GM06990 (cell line): ENCODE measurements around the gene ATP11B.

Experiments
- DNase-seq: peaks from one replicate; pipeline ENCODE4 v3.0.0-alpha.2; 2011; ENCODE audit not compliant: insufficient read length; ENCODE audit errors: extremely low read depth
- H3K27me3 ChIP-seq: replicated peaks from 2 replicates; pipeline ENCODE4 v1.6.0; 2011; ENCODE audit warnings: low read length; ENCODE audit not compliant: control insufficient read depth, insufficient read depth
- H3K36me3 ChIP-seq: 2 replicates; pipeline ENCODE4 v1.5.1; 2011; ENCODE audit warnings: low read length; ENCODE audit not compliant: control insufficient read depth, insufficient read depth
- H3K4me3 ChIP-seq: replicated peaks from 2 replicates; pipeline ENCODE4 v1.5.1; 2011; ENCODE audit warnings: low read depth, mild to moderate bottlenecking, control low read depth, low read length
- TF ChIP-seq, protein P1 (sequence below): IDR thresholded peaks from 2 replicates; pipeline ENCODE4 v1.5.1; 2011; ENCODE audit warnings: low read length, control low read depth, mild to moderate bottlenecking, inconsistent platforms; ENCODE audit not compliant: insufficient read depth, poor library complexity, severe bottlenecking

The ATP11B gene

DNA sequence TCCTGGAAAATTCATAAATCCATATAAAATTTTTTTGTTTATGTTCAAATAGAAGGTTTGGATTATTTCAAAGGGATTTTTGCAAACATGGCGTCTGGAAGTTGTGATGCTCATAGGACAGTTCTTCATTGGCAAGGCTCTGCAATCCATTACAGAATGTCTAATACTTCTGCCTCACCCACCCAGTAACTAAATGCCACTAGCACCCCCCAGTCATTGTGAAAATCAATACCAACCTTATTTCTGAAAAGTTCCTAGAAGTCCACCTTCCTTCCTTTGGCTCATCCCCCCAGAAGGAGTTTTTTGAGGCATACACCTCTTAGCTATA is 17.9 kb downstream of the ATP11B start:
- DNase-seq: no peak
- no peaks in the 10 kb centered on the region for H3K27me3 ChIP-seq
- TF ChIP-seq, protein P1, sequence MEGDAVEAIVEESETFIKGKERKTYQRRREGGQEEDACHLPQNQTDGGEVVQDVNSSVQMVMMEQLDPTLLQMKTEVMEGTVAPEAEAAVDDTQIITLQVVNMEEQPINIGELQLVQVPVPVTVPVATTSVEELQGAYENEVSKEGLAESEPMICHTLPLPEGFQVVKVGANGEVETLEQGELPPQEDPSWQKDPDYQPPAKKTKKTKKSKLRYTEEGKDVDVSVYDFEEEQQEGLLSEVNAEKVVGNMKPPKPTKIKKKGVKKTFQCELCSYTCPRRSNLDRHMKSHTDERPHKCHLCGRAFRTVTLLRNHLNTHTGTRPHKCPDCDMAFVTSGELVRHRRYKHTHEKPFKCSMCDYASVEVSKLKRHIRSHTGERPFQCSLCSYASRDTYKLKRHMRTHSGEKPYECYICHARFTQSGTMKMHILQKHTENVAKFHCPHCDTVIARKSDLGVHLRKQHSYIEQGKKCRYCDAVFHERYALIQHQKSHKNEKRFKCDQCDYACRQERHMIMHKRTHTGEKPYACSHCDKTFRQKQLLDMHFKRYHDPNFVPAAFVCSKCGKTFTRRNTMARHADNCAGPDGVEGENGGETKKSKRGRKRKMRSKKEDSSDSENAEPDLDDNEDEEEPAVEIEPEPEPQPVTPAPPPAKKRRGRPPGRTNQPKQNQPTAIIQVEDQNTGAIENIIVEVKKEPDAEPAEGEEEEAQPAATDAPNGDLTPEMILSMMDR: no peak
- no peak overlapping the region for H3K4me3 ChIP-seq
- H3K36me3 ChIP-seq: no peaks in the 10 kb centered on the region

DNA sequence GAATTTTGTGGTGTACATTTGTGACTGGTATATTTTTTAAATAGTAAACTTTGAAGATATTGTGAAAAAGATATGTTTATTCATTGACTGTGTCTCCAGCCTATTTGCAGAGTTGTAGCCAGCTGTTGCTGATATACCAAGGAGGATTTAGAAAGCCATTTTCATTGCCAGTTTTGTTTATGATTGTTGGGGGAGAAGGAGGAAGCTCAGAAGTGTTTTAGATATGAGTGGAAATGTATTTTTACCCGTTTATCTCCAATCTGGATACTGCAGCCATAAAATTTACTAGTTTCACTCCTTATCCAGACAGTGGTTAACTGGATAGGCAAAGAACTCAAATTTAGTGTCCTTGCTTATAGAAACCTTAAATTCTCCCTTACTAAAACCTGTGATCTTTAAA is 18.8 kb downstream of the ATP11B start:
- TF ChIP-seq, protein P1: no peak
- no peaks in the 10 kb centered on the region for H3K36me3 ChIP-seq
- no peak overlapping the region for H3K4me3 ChIP-seq
- H3K27me3 ChIP-seq: no peaks in the 10 kb centered on the region
- no peak for DNase-seq

DNA sequence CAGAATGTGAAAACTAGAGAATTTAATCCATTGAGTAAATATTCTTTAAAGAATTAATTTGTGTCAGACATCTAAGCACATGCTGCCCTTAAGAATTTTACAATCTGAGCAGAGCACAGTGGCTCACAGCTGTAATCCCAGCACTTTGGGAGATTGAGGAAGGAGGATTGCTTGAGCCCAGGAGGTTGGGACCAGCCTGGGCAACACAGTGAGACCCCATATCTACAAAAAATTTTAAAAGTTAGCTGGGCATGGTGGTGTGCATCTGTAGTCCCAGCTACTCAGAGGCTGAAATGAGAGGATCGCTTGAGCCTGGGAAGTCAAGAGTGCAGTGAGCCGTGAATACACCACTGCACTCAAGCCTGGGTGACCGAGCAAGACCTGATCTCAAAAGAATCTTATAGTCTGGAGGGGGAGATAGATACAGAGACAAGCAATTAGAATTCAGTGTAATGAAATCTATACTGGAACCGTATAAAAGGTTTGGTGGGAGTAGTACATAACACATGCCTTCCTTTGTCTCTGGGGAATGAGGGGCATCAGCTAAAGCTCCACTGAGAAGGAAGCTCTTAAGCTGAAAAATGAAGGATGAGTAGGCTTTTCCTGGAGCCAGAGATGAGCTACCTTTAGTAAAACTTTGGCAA is 21.2 kb downstream of the ATP11B start:
- TF ChIP-seq, protein P1: no peak
- Histone ChIP-seq H3K27me3 (no peaks in the 10 kb centered on the region), H3K36me3 (no peaks in the 10 kb centered on the region), H3K4me3 (no peak overlapping the region)
- DNase-seq: no peak

DNA sequence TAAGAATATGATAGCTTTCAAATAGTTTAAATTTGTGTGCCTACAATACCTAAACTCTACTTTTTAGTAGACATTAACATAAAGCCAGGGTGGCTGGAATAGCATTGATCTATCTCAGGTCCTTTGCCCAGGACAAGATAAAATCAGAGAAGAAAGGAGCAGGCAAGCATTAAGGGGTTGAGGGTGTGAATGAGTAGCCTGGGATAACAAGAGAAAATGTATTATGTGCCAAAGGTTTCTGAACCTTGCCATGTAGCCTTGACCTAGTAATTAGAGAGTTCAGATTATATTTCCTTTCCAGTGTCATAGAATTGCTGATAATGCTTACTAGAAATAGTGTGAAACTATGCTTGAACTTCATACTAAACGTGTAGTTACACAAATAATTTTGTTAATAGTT is 22.9 kb downstream of the ATP11B start:
- Histone ChIP-seq H3K36me3 (no peaks in the 10 kb centered on the region; the same call in 1 of the 2 replicates), H3K27me3 (no peaks in the 10 kb centered on the region), H3K4me3 (no peak overlapping the region)
- no peak for DNase-seq
- TF ChIP-seq, protein P1: no peak

DNA sequence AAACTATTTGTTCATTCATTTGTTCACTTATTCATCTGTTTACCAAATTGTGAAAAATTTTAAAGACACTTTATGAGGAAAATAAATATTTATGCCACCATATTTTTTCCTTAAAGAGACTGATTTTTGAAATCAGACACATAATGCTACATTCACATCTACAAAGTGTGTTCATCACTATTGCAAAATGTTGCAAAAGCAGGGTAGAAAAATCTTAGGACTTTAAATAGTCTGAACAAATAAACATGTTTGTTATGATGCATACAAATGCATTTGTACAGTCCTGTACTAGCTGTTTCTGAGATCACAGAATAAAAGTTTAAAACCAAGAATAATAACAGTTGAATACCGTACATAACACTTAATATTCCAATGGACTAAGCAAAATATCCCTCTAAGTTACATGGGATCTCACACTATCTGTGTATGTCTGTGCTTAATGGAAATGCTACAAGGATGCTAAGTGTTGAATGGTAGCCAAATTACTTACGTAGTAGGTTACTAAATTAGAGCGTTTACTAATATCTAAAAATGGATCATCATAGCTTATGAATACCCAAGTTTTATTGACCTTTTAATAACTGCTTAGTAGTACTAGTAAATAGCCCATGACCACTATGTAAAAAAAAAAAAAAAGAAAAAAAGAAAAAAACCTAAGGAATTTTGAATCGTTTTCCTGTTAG is 25.1 kb downstream of the ATP11B start:
- TF ChIP-seq, protein P1: no peak
- DNase-seq: no peak
- H3K4me3 ChIP-seq: no peak overlapping the region
- H3K36me3 ChIP-seq: no peaks in the 10 kb centered on the region; the same call in 1 of the 2 replicates
- no peaks in the 10 kb centered on the region for H3K27me3 ChIP-seq
